C4-2B (cell line): Measurements from ENCODE around the gene DDX54.

Source experiments
- H3K27ac ChIP-seq: fragments of 450-650 bp; 2 replicates; pipeline ENCODE4 v1.5.1; 2017
- ZFX ChIP-seq: fragments of 450-650 bp; IDR thresholded peaks from 2 replicates; pipeline ENCODE4 v1.6.1; 2017
- TF ChIP-seq, protein P1 (sequence below): fragments of 450-650 bp; conservative IDR thresholded peaks from 2 replicates; pipeline ENCODE4 v1.5.1; 2017; ENCODE audit warnings: mild to moderate bottlenecking

The DDX54 gene

DNA sequence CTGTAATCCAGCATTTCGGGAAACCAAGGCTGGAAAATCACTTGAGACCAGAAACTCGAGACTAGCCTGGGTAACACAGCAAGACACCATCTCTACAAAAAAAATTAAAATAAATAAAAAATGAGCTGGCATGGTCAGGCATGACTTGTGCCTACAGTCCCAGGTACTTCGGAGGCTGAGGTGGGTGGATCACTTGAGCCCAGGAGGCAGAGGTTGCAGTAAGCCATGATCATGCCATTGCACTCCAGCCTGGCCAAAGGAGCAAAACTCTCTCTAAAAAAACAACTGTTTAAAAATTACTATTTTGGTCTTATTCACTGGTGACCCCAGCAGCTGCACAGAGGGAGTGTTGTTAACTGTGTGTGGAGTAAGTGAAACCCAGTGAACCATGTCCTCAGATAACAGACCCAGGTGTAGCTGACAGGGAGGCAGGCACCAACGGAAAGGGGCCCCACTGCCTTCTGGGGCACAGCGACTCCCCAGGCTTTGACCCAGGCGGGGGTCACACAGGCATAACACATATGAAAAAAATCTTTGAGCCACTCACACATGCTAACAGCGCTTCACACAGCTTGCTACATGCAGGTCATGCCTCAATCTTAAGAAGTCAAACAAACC is 12.1 kb downstream of the DDX54 start:
- H3K27ac ChIP-seq, result no peak overlapping the region
- no peak for TF ChIP-seq ZFX

DNA sequence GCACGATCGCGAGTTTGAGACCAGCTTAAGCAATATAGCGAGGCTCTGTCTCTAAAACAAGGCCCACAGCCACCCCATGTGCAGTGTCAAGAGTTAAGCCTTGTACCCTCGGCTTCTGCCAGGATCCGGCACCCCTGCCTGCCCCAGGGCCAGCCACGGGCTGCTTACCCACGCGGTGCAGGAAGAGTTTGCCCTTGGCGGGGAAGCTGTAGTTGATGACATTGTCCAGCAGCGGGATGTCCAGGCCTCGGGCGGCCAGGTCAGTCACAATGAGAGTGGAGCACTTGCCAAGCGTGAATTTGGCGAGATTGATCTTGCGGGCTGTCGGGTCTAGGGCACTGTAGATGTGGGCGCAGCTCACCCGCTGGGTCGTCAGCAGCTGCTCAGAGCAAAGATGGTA is 13.1 kb downstream of the DDX54 start:
- TF ChIP-seq, protein P1, sequence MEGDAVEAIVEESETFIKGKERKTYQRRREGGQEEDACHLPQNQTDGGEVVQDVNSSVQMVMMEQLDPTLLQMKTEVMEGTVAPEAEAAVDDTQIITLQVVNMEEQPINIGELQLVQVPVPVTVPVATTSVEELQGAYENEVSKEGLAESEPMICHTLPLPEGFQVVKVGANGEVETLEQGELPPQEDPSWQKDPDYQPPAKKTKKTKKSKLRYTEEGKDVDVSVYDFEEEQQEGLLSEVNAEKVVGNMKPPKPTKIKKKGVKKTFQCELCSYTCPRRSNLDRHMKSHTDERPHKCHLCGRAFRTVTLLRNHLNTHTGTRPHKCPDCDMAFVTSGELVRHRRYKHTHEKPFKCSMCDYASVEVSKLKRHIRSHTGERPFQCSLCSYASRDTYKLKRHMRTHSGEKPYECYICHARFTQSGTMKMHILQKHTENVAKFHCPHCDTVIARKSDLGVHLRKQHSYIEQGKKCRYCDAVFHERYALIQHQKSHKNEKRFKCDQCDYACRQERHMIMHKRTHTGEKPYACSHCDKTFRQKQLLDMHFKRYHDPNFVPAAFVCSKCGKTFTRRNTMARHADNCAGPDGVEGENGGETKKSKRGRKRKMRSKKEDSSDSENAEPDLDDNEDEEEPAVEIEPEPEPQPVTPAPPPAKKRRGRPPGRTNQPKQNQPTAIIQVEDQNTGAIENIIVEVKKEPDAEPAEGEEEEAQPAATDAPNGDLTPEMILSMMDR, result no peak
- TF ChIP-seq ZFX, result no peak
- H3K27ac ChIP-seq, result no peak overlapping the region

DNA sequence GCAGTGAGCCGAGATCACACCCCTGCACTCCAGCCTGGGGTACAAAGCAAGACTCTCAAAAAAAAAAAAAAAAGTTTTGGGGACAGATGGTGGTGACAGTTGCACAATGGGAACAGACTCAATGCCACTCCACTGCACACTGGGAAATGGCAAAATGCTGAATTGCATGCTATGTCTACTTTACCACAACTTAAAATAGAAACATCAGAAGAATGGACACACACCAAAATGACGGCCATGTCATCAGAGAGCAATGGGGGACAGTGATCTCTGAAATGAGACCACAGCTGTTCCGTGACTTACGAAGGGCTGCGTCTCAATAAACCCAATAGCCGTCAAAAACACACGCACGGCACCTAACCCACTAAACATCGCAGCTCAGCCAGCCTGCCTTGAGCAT is 13.7 kb downstream of the DDX54 start:
- H3K27ac ChIP-seq, result no peak overlapping the region

DNA sequence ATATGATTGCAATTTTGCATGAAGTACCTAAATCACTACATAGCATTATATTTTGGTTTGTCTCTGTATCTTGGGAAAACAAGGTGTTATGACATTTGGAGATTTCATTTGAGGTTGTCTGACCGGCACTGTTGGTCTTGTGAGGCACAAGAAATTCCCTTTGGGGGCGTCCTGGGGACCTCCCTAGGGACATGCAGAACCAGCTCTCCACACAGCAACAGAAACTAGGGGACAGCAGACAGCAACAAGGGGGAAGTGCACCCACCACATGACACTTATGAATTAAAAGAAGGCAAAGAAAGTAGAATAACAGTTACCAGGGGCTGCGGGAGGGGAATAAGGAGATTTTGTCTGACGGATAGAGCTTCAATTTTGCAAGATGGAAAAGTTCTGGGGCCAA is 14.4 kb downstream of the DDX54 start:
- TF ChIP-seq, protein P1, result no peak
- no peak for TF ChIP-seq ZFX
- H3K27ac ChIP-seq, result no peak overlapping the region

More for the DNA sequence above, 13.7 kb downstream of the DDX54 start:
- TF ChIP-seq ZFX, result no peak
- TF ChIP-seq, protein P1, result no peak

DNA sequence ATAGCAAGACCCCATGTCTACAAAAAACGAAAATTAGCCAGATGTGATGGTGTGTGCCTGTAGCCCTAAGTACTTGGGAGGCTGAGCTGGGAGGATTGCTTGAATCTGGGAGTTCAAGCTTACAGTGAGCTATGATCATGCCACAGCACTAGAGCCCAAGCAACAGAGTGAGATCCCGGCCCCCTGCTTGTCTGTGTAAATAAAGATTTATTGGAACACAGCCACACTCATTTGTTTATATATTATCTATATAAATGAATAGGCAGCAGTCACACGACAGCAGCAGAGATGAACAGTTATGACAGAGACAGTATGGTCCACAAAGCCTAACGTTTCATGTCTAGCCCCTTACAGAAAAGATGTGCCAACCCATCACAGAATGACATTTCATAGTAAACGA is 14.8 kb downstream of the DDX54 start:
- TF ChIP-seq, protein P1, result no peak
- TF ChIP-seq ZFX, result no peak
- H3K27ac ChIP-seq, result no peak overlapping the region

DNA sequence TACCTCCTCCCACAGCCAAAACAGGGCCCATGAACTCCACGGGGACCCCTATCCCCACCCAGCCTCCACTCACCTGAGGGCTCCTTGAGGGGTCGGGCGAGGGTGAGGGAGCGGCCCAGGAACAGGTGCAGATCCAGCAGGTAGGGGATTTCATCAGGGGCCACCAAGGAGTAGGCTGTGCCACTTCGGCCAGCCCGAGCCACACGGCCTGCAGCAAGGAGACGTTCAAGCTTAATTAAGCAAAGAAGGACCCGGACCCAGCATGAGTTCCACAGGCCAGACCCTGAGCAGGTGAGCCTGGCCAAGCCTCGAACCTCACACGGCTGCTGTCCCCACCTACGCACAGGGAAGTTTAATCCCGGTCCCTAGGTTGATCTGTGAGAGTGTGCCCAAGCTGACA is 15.6 kb downstream of the DDX54 start:
- no peak for TF ChIP-seq ZFX
- TF ChIP-seq, protein P1, result no peak
- no peak overlapping the region for H3K27ac ChIP-seq

DNA sequence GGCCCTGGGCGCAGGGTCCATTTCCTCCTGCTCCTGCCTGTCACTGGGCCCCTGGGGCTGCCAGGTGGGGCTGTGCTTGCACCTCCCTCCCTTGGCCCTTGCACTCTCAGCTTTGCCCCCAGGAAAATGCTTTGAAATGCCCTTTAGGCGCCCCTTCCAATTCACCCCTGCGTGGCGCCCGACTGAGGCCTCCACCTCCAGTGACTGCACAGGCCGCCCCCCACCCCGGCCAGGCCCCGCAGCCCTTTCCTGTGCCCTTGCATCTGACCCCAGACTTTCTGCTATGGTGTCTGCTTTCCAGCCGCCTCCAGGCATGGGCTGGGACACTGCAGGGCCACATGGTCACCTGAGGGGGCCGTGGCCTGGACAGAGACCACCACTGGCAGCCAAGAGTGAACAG is 17.4 kb downstream of the DDX54 start:
- TF ChIP-seq, protein P1, result no peak
- TF ChIP-seq ZFX, result no peak
- H3K27ac ChIP-seq, result no peak overlapping the region
